WTC11 (cell line): ENCODE measurements around the gene BZW2. TPM values are rescaled to one million over a fixed set of nuclear protein-coding genes. Genes with fewer than 3 reads are reported as not detected.

Experiments used
- ATAC-seq: fragments of 200-7000 bp; cut with Tn5 transposase; 2 replicates; pipeline ENCODE4 v1.10.0; 2021; ENCODE audit warnings: mild to moderate bottlenecking, moderate library complexity
- CTCF ChIA-PET: fragments of 300-600 bp; sonication (Branson Sonifier 250); formaldehyde crosslinking; loops from one replicate; lab custom pipeline; 2021; ENCODE audit warnings: antibody characterized with exemption; lab: Charles Lee
- POLR2A ChIA-PET: fragments of 350-600 bp; sonication (Branson Sonifier 250); formaldehyde crosslinking; loops from one replicate; lab custom pipeline; 2021; ENCODE audit warnings: antibody characterized with exemption; lab: Charles Lee
- DNase-seq: peaks from one replicate; pipeline ENCODE4 v3.0.0; 2021; ENCODE audit warnings: low spot score
- H3K27ac Mint-ChIP-seq: 2 replicates; pipeline ENCODE4 v1.8.0; 2021; ENCODE audit warnings: mixed read lengths
- H3K27me3 Mint-ChIP-seq: 2 replicates; pipeline ENCODE4 v1.8.0; 2021; ENCODE audit warnings: low read depth, mild to moderate bottlenecking, moderate library complexity, mixed read lengths
- H3K36me3 Mint-ChIP-seq: 2 replicates; pipeline ENCODE4 v1.8.0; 2021; ENCODE audit warnings: mixed read lengths
- H3K4me1 Mint-ChIP-seq: 2 replicates; pipeline ENCODE4 v1.8.0; 2022; ENCODE audit warnings: mixed read lengths
- H3K4me3 Mint-ChIP-seq: 2 replicates; pipeline ENCODE4 v1.8.0; 2021; ENCODE audit warnings: mild to moderate bottlenecking, moderate library complexity, mixed read lengths
- H3K9me3 Mint-ChIP-seq: 2 replicates; pipeline ENCODE4 v1.8.0; 2021; ENCODE audit warnings: mixed read lengths
- AR ChIP-seq: fragments of 250-450 bp; sonication (Bioruptor Pico); IDR thresholded peaks from 2 replicates; pipeline ENCODE4 v1.9.0; 2021; ENCODE audit warnings: mild to moderate bottlenecking
- CDX4 ChIP-seq: fragments of 250-450 bp; sonication (Bioruptor Pico); IDR thresholded peaks from 2 replicates; pipeline ENCODE4 v1.9.0; 2021; ENCODE audit warnings: moderate library complexity, mild to moderate bottlenecking, inconsistent platforms, borderline replicate concordance
- E2F1 ChIP-seq: sonication (generic); formaldehyde crosslinking; IDR thresholded peaks from 2 replicates; pipeline ENCODE4 v1.8.0; 2022; ENCODE audit warnings: mild to moderate bottlenecking, missing genetic modification reagents
- EMX1 ChIP-seq: fragments of 250-450 bp; sonication (Bioruptor Pico); IDR thresholded peaks from 2 replicates; pipeline ENCODE4 v1.8.0; 2021; ENCODE audit warnings: mild to moderate bottlenecking
- FOXK1 ChIP-seq: sonication (generic); formaldehyde crosslinking; IDR thresholded peaks from 2 replicates; pipeline ENCODE4 v1.8.0; 2022; ENCODE audit warnings: mild to moderate bottlenecking, moderate library complexity, missing genetic modification reagents
- GABPB1 ChIP-seq: sonication (generic); formaldehyde crosslinking; IDR thresholded peaks from 2 replicates; pipeline ENCODE4 v1.8.1; 2023; ENCODE audit warnings: mild to moderate bottlenecking, missing genetic modification reagents
- IRF2 ChIP-seq: sonication (generic); formaldehyde crosslinking; IDR thresholded peaks from 2 replicates; pipeline ENCODE4 v1.8.0; 2022; ENCODE audit warnings: low read depth, missing genetic modification reagents, borderline replicate concordance
- JUN ChIP-seq: sonication (generic); formaldehyde crosslinking; IDR thresholded peaks from 2 replicates; pipeline ENCODE4 v1.8.0; 2023; ENCODE audit warnings: mild to moderate bottlenecking, missing genetic modification reagents
- MYBL2 ChIP-seq: sonication (generic); formaldehyde crosslinking; IDR thresholded peaks from 2 replicates; pipeline ENCODE4 v1.8.1; 2023; ENCODE audit warnings: mild to moderate bottlenecking, moderate library complexity, missing genetic modification reagents
- NFATC4 ChIP-seq: fragments of 250-450 bp; sonication (Bioruptor Pico); IDR thresholded peaks from 2 replicates; pipeline ENCODE4 v1.9.0; 2021; ENCODE audit warnings: mild to moderate bottlenecking
- NR2C2 ChIP-seq: sonication (generic); formaldehyde crosslinking; IDR thresholded peaks from 2 replicates; pipeline ENCODE4 v1.8.0; 2022; ENCODE audit warnings: mild to moderate bottlenecking, missing genetic modification reagents
- TP53 ChIP-seq: sonication (generic); formaldehyde crosslinking; IDR thresholded peaks from 2 replicates; pipeline ENCODE4 v1.8.1; 2023; ENCODE audit warnings: mild to moderate bottlenecking, missing genetic modification reagents
- ZNF138 ChIP-seq: sonication (generic); formaldehyde crosslinking; conservative IDR thresholded peaks from 2 replicates; pipeline ENCODE4 v1.8.1; 2022; ENCODE audit warnings: mild to moderate bottlenecking, moderate library complexity, missing genetic modification reagents
- ZNF219 ChIP-seq: sonication (generic); formaldehyde crosslinking; IDR thresholded peaks from 2 replicates; pipeline ENCODE4 v1.8.0; 2023; ENCODE audit warnings: missing genetic modification reagents, mild to moderate bottlenecking, borderline replicate concordance
- ZNF232 ChIP-seq: sonication (generic); formaldehyde crosslinking; IDR thresholded peaks from 2 replicates; pipeline ENCODE4 v1.8.0; 2022; ENCODE audit warnings: mild to moderate bottlenecking, missing genetic modification reagents
- ZNF317 ChIP-seq: sonication (generic); formaldehyde crosslinking; IDR thresholded peaks from 2 replicates; pipeline ENCODE4 v1.8.1; 2023; ENCODE audit warnings: low read depth, mild to moderate bottlenecking, moderate library complexity, missing genetic modification reagents, borderline replicate concordance
- ZNF671 ChIP-seq: fragments of 250-450 bp; sonication (Bioruptor Pico); IDR thresholded peaks from 2 replicates; pipeline ENCODE4 v1.8.0; 2021; ENCODE audit warnings: mild to moderate bottlenecking
- total RNA-seq: library from RNA; stranded (reverse); gene quantifications from 3 replicates; pipeline ENCODE4 v1.2.3, GENCODE V29; 2021
- TF ChIP-seq, protein P1 (sequence below): sonication (generic); formaldehyde crosslinking; conservative IDR thresholded peaks from 2 replicates; pipeline ENCODE4 v1.8.1; 2023; ENCODE audit warnings: mild to moderate bottlenecking, low read depth, missing genetic modification reagents, moderate library complexity
- TF ChIP-seq, protein P2 (sequence below): sonication (generic); formaldehyde crosslinking; IDR thresholded peaks from 2 replicates; pipeline ENCODE4 v1.8.0; 2022; ENCODE audit warnings: mild to moderate bottlenecking, missing genetic modification reagents
- TF ChIP-seq, protein P3 (sequence below): sonication (generic); formaldehyde crosslinking; IDR thresholded peaks from 2 replicates; pipeline ENCODE4 v1.8.1; 2023; ENCODE audit warnings: mild to moderate bottlenecking, missing genetic modification reagents, borderline replicate concordance
- TF ChIP-seq, protein P4 (sequence below): sonication (generic); formaldehyde crosslinking; IDR thresholded peaks from 2 replicates; pipeline ENCODE4 v1.8.0; 2022; ENCODE audit warnings: mild to moderate bottlenecking, missing genetic modification reagents
- TF ChIP-seq, protein P5 (sequence below): fragments of 250-450 bp; sonication (Bioruptor Pico); IDR thresholded peaks from 2 replicates; pipeline ENCODE4 v2.1.2; 2022; ENCODE audit warnings: mild to moderate bottlenecking, moderate library complexity

BZW2 gene
- total RNA-seq, 1 experiment from 2014 or later = 105 TPM

DNA sequence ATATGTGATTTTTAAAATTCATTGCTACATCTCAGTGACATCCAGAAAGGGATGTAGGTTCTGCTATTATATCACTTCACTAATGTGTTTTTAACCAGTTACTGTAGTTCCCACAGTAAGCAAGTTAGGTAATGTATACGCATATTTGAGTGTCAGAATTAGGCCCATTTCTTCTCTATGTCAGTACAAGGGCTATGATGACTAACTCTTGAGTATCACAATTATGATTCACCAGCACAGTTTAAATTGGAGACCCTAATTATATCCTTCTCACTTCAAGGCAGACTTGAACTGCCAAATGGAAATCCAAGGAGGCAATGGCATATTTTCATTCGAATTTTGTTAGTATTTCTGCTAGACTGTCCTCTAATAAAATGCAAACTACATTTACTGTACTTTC, 23.6 kb downstream of the BZW2 start (continued):
- TF ChIP-seq E2F1 (CRISPR knock-in tag) = no peak
- TF ChIP-seq, protein P1, sequence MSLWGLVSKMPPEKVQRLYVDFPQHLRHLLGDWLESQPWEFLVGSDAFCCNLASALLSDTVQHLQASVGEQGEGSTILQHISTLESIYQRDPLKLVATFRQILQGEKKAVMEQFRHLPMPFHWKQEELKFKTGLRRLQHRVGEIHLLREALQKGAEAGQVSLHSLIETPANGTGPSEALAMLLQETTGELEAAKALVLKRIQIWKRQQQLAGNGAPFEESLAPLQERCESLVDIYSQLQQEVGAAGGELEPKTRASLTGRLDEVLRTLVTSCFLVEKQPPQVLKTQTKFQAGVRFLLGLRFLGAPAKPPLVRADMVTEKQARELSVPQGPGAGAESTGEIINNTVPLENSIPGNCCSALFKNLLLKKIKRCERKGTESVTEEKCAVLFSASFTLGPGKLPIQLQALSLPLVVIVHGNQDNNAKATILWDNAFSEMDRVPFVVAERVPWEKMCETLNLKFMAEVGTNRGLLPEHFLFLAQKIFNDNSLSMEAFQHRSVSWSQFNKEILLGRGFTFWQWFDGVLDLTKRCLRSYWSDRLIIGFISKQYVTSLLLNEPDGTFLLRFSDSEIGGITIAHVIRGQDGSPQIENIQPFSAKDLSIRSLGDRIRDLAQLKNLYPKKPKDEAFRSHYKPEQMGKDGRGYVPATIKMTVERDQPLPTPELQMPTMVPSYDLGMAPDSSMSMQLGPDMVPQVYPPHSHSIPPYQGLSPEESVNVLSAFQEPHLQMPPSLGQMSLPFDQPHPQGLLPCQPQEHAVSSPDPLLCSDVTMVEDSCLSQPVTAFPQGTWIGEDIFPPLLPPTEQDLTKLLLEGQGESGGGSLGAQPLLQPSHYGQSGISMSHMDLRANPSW (CRISPR knock-in tag) = no peak
- TF ChIP-seq, protein P2, sequence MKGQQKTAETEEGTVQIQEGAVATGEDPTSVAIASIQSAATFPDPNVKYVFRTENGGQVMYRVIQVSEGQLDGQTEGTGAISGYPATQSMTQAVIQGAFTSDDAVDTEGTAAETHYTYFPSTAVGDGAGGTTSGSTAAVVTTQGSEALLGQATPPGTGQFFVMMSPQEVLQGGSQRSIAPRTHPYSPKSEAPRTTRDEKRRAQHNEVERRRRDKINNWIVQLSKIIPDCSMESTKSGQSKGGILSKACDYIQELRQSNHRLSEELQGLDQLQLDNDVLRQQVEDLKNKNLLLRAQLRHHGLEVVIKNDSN (CRISPR knock-in tag) = no peak
- no peak for TF ChIP-seq ZNF232
- TF ChIP-seq IRF2 (CRISPR knock-in tag) = no peak
- TF ChIP-seq, protein P3, sequence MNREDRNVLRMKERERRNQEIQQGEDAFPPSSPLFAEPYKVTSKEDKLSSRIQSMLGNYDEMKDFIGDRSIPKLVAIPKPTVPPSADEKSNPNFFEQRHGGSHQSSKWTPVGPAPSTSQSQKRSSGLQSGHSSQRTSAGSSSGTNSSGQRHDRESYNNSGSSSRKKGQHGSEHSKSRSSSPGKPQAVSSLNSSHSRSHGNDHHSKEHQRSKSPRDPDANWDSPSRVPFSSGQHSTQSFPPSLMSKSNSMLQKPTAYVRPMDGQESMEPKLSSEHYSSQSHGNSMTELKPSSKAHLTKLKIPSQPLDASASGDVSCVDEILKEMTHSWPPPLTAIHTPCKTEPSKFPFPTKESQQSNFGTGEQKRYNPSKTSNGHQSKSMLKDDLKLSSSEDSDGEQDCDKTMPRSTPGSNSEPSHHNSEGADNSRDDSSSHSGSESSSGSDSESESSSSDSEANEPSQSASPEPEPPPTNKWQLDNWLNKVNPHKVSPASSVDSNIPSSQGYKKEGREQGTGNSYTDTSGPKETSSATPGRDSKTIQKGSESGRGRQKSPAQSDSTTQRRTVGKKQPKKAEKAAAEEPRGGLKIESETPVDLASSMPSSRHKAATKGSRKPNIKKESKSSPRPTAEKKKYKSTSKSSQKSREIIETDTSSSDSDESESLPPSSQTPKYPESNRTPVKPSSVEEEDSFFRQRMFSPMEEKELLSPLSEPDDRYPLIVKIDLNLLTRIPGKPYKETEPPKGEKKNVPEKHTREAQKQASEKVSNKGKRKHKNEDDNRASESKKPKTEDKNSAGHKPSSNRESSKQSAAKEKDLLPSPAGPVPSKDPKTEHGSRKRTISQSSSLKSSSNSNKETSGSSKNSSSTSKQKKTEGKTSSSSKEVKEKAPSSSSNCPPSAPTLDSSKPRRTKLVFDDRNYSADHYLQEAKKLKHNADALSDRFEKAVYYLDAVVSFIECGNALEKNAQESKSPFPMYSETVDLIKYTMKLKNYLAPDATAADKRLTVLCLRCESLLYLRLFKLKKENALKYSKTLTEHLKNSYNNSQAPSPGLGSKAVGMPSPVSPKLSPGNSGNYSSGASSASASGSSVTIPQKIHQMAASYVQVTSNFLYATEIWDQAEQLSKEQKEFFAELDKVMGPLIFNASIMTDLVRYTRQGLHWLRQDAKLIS (CRISPR knock-in tag) = no peak
- TF ChIP-seq, protein P4, sequence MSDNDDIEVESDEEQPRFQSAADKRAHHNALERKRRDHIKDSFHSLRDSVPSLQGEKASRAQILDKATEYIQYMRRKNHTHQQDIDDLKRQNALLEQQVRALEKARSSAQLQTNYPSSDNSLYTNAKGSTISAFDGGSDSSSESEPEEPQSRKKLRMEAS (CRISPR knock-in tag) = no peak

GRCh38 chr7:16670021-16670420, 24.0 kb downstream of the BZW2 start:
- peak overlapping the region; percentile 65 for H3K27ac Mint-ChIP-seq
- H3K9me3 Mint-ChIP-seq = peaks cover 4% of the 10 kb centered on the region
- H3K27me3 Mint-ChIP-seq = no peaks in the 10 kb centered on the region
- no peak for ATAC-seq
- no peak overlapping the region for H3K4me3 Mint-ChIP-seq
- peaks cover 44% of the 10 kb centered on the region for H3K4me1 Mint-ChIP-seq
- H3K36me3 Mint-ChIP-seq = peaks cover 27% of the 10 kb centered on the region
- CTCF ChIA-PET = no interaction called here
- POLR2A ChIA-PET = no interaction called here
- DNase-seq = no peak
- TF ChIP-seq EMX1 (CRISPR knock-in tag) (no peak), IRF2 (CRISPR knock-in tag) (no peak), ZNF138 (CRISPR knock-in tag) (no peak), AR (CRISPR knock-in tag) (no peak), NR2C2 (CRISPR knock-in tag) (no peak), GABPB1 (CRISPR knock-in tag) (no peak), ZNF671 (CRISPR knock-in tag) (no peak), NFATC4 (no peak), ZNF317 (CRISPR knock-in tag) (no peak), MYBL2 (CRISPR knock-in tag) (no peak), JUN (CRISPR knock-in tag) (no peak), ZNF219 (CRISPR knock-in tag) (no peak), TP53 (no peak), FOXK1 (no peak), CDX4 (CRISPR knock-in tag) (no peak)
- TF ChIP-seq, protein P5, sequence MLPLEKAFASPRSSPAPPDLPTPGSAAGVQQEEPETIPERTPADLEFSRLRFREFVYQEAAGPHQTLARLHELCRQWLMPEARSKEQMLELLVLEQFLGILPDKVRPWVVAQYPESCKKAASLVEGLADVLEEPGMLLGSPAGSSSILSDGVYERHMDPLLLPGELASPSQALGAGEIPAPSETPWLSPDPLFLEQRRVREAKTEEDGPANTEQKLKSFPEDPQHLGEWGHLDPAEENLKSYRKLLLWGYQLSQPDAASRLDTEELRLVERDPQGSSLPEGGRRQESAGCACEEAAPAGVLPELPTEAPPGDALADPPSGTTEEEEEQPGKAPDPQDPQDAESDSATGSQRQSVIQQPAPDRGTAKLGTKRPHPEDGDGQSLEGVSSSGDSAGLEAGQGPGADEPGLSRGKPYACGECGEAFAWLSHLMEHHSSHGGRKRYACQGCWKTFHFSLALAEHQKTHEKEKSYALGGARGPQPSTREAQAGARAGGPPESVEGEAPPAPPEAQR (CRISPR knock-in tag) = no peak
